Measurements from ENCODE around the gene SLAMF1. TPM values are rescaled to one million over a fixed set of nuclear protein-coding genes. Genes with fewer than 3 reads are reported as not detected.

The SLAMF1 gene
- total RNA-seq, 1 donor from 2014 or later: not detected

- H3K27ac ChIP-seq: no peak overlapping the region
These were observed 20.1 kb downstream of the SLAMF1 start for GRCh38 chr1:160626509-160627342.

DNA sequence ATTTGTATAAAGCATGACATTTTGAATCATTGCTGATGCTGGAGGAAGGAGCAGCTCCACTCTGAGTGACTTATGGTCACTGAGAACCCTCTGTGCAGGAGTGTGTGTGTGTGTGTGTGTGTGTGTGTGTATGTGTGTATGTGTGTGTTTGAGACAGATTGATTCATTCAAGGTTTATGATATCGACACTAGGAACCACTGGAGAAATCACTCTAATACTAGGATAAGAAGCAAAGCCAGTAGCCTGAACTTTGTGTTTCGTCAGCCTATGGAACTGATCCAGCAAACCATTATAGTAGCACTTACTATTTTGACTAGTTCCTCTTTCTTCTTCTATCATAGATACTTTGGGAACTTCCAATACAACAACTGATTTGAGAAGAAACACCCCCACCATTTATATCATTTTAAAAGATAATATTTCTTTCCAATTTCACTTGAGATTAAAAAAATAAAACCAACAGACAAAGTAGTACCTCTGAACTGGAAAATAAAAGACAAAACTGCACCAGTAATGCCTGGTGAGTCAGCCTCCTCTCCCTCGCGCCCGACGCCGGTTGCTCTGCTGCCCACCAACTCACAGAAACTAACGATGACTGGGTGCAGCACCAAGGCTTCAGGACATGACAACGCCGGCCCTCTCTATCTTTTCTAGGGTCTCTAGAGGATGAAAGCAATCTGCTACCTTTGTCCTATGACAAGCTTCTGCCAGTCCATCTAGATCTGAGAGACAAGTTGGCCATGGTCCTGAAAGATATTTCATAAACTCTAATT, 20.9 kb downstream of the SLAMF1 start:
- Histone ChIP-seq H3K4me1 (no peaks in the 10 kb centered on the region), H3K27me3 (no peaks in the 10 kb centered on the region), H3K36me3 (no peaks in the 10 kb centered on the region), H3K4me3 (no peak overlapping the region), H3K27ac (no peak overlapping the region), H3K9me3 (no peaks in the 10 kb centered on the region)
- DNase-seq (ENCODE audit: low spot score in 2 of 2): no peak
- intact Hi-C loops (cut with DNase I): no loop called here
- no peak for TF ChIP-seq CTCF (IDR thresholded peaks at IDR 0.05)

More at GRCh38 chr1:160626509-160627342, 20.1 kb downstream of the SLAMF1 start:
- no peaks in the 10 kb centered on the region for H3K27me3 ChIP-seq
- H3K36me3 ChIP-seq: no peaks in the 10 kb centered on the region
- no peak overlapping the region for H3K4me3 ChIP-seq
- no peak for TF ChIP-seq CTCF (IDR thresholded peaks at IDR 0.05)
- intact Hi-C loops (cut with DNase I): no loop called here
- no peak for DNase-seq (ENCODE audit: low spot score in 2 of 2)
- H3K9me3 ChIP-seq: no peaks in the 10 kb centered on the region
- no peaks in the 10 kb centered on the region for H3K4me1 ChIP-seq

DNA sequence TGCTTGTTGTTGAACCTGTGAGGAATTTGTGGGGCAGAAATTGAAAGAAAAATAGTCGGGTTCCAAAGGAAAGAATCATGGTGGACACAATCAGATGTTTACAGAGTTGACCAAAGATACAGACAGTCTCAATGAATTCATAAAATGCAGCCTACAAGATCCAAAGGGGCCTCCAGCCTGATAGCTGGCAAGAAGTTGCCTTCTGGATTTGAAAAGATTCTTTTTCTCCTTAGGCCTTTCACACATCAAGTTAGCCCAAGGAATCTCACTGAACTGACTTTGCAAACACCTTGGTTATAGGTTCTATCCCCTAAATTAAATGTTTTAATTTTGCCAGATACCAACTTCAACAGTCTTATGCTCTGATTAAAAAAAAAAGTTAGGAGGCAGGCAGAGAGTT, 21.5 kb downstream of the SLAMF1 start:
- TF ChIP-seq CTCF (IDR thresholded peaks at IDR 0.05): no peak
- Histone ChIP-seq H3K9me3 (no peaks in the 10 kb centered on the region), H3K4me1 (no peaks in the 10 kb centered on the region), H3K27ac (no peak overlapping the region), H3K27me3 (no peaks in the 10 kb centered on the region), H3K36me3 (no peaks in the 10 kb centered on the region), H3K4me3 (no peak overlapping the region)
- no peak for DNase-seq (ENCODE audit: low spot score in 2 of 2)
- intact Hi-C loops (cut with DNase I): no loop called here

GRCh38 chr1:160624464-160624863, 22.4 kb downstream of the SLAMF1 start:
- Histone ChIP-seq H3K4me3 (no peak overlapping the region), H3K4me1 (no peaks in the 10 kb centered on the region), H3K9me3 (no peaks in the 10 kb centered on the region), H3K27ac (no peak overlapping the region), H3K27me3 (no peaks in the 10 kb centered on the region), H3K36me3 (no peaks in the 10 kb centered on the region)
- no peak for TF ChIP-seq CTCF (IDR thresholded peaks at IDR 0.05)
- intact Hi-C loops (cut with DNase I): no loop called here
- no peak for DNase-seq (ENCODE audit: low spot score in 2 of 2)

DNA sequence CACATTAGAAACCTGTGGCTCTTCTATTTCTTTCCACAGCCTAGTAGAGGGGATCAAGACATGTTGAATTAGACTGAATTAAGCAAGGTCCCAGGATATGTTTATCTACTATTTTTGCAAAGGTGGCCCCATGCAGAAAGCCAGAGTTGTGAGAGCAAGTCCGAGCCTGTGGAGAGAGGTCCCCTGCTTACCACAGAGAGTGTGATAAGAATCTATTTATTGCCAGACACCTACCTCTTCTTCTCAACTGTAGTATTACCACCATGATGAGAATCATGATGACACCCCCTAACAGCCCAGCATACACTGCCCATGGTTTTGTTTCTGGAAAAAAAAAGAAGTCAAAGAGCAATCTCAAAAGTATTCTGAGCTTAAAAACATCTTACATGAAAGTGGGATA, 23.0 kb downstream of the SLAMF1 start:
- Histone ChIP-seq H3K4me3 (no peak overlapping the region), H3K27me3 (no peaks in the 10 kb centered on the region), H3K36me3 (no peaks in the 10 kb centered on the region), H3K27ac (no peak overlapping the region), H3K4me1 (no peaks in the 10 kb centered on the region), H3K9me3 (no peaks in the 10 kb centered on the region)
- intact Hi-C loops (cut with DNase I): no loop called here
- no peak for DNase-seq (ENCODE audit: low spot score in 2 of 2)
- no peak for TF ChIP-seq CTCF (IDR thresholded peaks at IDR 0.05)
